HL-60 (cell line): Measurements from ENCODE around the gene DAZAP1.

ENCODE experiments used
- TF ChIP-seq, protein P1 (sequence below): IDR thresholded peaks from one replicate; pipeline ENCODE4 v1.5.1; 2011; ENCODE audit warnings: low read length, control low read depth, inconsistent platforms; ENCODE audit not compliant: insufficient read depth
- TF ChIP-seq, protein P2 (sequence below): IDR thresholded peaks from 2 replicates; pipeline ENCODE4 v1.6.1; 2012; ENCODE audit warnings: low read depth; ENCODE audit not compliant: insufficient replicate concordance

DNA sequence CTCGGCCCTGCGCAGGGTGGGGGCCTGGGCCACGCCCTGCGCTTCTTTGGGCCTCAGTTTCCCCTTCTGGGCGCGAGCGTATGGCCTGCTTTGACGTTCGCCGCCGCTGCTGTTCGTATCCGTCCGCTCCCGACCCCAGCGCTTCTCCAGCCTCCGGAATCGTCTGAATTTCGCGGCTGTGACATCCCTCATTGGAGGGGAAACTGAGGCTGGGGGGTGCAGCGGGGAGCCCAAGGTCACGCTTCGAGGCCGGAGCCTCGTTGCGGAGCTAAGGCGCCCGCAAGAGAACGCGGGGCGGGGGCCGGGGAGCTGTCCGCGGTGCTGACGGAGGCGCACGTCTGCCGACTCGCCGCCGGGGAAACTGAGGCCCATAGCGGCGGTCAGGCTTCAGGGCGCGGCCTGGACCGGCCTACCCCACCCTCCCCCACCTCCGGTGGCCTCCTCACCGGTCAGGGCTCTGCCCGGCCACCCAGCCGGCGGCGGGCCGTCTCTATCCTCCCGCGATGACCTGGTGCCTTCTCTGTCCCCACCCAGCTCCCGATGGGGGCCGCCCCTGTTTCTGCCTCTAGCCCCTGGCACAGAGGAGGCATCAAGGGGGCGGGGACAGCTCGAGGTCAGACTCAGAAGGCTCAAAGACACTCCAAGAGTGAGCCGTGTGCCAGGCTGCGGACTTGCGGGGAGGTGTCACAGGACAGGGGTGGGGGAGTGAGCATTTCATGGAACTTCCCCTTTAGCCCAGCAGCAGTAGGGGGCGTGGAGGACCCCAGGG, 39.5 kb downstream of the DAZAP1 start:
- TF ChIP-seq, protein P1, sequence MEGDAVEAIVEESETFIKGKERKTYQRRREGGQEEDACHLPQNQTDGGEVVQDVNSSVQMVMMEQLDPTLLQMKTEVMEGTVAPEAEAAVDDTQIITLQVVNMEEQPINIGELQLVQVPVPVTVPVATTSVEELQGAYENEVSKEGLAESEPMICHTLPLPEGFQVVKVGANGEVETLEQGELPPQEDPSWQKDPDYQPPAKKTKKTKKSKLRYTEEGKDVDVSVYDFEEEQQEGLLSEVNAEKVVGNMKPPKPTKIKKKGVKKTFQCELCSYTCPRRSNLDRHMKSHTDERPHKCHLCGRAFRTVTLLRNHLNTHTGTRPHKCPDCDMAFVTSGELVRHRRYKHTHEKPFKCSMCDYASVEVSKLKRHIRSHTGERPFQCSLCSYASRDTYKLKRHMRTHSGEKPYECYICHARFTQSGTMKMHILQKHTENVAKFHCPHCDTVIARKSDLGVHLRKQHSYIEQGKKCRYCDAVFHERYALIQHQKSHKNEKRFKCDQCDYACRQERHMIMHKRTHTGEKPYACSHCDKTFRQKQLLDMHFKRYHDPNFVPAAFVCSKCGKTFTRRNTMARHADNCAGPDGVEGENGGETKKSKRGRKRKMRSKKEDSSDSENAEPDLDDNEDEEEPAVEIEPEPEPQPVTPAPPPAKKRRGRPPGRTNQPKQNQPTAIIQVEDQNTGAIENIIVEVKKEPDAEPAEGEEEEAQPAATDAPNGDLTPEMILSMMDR = no peak
- TF ChIP-seq, protein P2, sequence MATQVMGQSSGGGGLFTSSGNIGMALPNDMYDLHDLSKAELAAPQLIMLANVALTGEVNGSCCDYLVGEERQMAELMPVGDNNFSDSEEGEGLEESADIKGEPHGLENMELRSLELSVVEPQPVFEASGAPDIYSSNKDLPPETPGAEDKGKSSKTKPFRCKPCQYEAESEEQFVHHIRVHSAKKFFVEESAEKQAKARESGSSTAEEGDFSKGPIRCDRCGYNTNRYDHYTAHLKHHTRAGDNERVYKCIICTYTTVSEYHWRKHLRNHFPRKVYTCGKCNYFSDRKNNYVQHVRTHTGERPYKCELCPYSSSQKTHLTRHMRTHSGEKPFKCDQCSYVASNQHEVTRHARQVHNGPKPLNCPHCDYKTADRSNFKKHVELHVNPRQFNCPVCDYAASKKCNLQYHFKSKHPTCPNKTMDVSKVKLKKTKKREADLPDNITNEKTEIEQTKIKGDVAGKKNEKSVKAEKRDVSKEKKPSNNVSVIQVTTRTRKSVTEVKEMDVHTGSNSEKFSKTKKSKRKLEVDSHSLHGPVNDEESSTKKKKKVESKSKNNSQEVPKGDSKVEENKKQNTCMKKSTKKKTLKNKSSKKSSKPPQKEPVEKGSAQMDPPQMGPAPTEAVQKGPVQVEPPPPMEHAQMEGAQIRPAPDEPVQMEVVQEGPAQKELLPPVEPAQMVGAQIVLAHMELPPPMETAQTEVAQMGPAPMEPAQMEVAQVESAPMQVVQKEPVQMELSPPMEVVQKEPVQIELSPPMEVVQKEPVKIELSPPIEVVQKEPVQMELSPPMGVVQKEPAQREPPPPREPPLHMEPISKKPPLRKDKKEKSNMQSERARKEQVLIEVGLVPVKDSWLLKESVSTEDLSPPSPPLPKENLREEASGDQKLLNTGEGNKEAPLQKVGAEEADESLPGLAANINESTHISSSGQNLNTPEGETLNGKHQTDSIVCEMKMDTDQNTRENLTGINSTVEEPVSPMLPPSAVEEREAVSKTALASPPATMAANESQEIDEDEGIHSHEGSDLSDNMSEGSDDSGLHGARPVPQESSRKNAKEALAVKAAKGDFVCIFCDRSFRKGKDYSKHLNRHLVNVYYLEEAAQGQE = peak; percentile 99
